Stimulated activated CD8-positive, alpha-beta memory T cell treated with anti-CD3 and anti-CD28 coated beads, Interleukin-4, amount 100 ng/mL, for 1 hour (primary cell): ENCODE data around the gene NSG1.

Experiments
- DNase-seq, 2 donors: peaks; one replicate each; pipeline ENCODE4 v3.0.0-alpha.2; 2020; ENCODE audit warnings: low read depth in 2 of 2, low spot score in 1 of 2

NSG1 gene

GRCh38 chr4:4395849-4396627 is 9.1 kb downstream of the NSG1 start:
- no peak for DNase-seq

- no peak for DNase-seq
These were observed 9.9 kb downstream of the NSG1 start for GRCh38 chr4:4396628-4397440.

DNA sequence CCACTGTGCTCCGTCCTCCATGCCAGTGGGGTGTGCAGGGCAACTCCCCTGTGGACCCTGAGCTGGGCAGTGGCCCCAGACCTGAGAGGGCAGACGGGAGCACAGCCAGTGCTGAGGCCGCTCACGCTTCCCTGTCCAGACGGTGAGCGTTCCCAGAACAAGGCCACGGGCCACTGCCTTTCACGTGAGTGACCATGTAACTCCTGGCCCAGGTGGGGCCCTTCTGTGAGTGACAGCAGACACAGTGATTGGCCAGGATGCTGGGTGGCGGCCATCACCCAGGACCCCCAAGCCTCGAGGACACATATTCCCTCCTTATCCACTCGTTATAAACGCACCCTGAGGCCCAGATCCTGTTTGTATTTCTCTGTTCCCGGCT is 10.5 kb downstream of the NSG1 start:
- no peak for DNase-seq

DNA sequence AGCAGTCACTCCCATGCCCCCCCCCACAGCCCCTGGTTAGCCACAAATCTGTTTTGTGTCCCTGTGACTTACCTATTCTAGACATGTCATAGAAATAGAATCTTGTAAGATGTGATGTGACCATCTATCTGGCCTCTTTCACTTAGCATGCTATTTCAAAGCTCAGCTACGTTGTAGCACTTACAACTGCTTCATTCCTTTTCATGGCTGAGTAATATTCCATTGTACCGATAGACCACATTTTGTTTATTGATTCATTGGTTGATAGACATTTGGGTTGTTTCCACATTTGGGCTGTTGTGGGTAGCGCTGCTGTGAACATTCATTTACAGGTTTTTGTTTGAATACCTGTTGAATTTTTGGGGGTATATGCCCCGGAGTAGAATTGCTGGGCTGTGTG is 11.5 kb downstream of the NSG1 start:
- no peak for DNase-seq

DNA sequence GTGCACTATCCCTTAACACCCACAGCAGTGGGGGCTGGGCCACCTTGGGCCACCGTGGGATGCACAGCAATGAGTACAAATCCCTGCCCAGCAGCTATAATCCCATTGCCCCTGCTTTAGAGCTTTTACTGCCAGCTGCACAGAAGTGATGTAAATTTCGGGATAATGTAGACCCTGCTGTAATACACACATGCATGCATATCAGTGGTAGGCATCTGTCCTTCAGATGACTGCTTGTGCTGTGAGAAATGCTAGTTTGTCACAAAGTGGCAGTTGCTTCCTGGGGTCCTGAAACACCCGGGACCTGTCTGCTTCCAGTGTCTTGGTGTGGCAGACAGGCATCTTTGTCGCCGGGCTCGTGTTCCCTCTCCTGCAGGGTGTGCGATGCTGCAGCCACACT is 14.1 kb downstream of the NSG1 start:
- DNase-seq, result no peak

DNA sequence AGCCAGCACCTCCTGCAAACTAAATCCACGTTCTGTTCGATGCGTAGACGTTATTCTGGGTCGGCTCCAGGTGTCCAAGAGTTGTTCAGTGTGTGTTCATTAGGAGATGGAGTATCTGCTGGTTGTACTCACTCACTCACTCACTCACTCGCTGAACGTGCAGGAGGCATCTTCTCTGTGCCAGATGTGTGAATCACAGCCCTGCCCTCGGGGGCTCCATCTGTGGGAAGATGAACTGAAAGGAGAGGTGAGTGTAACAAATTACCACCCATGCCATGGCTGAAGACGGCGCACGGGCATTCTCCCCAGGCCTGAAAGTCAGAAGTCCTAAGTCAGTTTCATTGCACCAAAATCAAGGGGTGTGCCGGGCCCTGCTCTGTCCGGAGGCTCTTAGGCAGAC is 16.1 kb downstream of the NSG1 start:
- no peak for DNase-seq

GRCh38 chr4:4405358-4405962 is 18.6 kb downstream of the NSG1 start:
- DNase-seq, result no peak

- no peak for DNase-seq
These were observed 19.8 kb downstream of the NSG1 start for GRCh38 chr4:4406455-4407298.

DNA sequence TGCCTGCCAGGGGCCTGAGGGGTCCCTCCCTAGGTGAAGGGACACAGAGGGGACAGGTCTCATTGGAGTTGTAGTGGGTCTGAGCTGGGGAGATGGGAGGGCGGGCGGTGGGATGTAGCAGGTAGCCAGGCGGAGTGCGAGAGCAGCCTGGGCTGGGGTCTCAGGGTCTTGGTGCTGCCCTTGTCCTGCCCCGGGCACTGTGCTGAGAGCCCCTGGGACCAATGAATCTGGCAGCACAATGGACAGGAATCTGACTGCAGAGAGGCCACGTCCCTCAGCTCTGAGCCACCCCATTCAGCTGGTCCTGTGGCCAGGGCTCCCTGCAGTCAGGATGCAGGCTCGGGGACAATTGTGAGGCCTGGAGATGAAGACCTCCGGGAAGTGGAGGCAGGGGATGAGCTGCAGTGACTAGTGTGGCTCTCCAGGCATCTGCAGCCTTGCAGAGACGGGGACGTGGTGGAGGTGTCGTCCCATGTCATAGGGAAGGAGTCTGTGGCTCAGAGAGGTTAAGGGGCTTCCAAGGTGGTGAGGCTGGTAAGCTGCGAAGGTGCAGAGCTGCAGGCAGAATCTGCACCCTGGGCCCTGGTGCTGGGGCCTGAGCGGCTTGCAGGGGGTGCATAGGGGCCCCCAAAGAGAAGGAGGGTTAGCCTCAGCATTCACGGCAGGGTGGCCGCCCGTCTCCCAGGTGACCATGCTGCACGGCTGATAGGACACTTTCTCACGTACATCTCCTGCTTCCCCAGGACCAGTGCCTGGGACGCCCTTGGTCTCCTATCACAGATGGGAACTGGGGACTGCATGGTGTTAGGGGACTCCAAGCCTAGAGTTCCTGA is 20.6 kb downstream of the NSG1 start:
- no peak for DNase-seq

- no peak for DNase-seq
These were observed 21.2 kb downstream of the NSG1 start for GRCh38 chr4:4408132-4408523.

DNA sequence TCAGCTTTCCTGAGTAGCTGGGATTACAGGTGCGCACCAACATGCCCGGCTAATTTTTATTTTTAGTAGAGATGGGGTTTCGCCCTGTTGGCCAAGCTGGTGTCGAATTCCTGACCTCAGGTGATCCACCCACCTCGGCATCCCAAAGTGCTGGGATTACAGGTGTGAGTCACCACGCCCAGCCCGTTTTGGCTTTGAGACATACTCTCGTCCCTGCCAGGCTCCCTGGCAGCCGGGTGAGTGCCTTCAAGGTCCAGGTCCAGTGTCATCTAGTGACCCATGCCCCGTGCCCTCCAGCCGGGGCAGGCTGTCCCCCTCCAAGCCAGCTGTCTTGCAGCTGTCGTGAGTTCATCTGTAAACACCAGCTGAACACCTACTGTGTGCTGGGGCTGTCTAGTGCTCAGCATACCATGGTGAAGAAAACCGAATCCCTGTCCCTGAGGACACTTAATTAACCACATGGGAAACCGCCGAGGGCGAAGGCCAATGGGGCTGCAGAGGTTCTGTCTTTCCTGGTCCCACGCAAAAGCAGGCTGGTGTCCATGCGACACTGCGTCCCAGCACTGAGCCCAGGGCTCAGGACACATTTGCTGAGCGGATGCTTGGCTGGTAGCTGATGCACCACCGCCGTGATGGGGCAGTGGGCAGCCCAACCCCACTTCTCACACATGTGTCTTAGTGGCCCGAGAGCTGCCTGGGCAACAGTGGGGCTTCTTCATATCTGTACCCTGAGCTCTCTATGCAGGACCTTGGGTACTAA is 21.9 kb downstream of the NSG1 start:
- no peak for DNase-seq

GRCh38 chr4:4409416-4410115 is 22.7 kb downstream of the NSG1 start:
- no peak for DNase-seq

DNA sequence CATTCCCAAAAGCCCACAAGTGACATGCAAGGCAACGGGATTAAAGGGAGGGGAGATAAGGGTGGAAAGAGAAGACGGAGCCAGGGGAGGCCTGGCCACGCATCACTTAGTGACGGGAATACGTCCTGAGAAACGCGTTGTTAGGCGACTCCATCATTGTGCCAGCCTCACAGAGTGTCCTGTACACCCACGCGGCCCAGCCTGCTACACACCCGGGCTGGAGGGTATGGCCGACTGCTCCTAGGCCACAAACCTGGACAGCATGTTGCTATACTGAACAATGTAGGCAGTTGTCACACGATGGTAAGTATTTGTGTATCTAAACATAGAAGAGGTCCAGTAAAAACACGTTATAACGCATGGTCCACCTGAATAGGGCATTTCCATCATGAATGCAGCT is 23.4 kb downstream of the NSG1 start:
- DNase-seq, result no peak

- no peak for DNase-seq
These were observed 25.0 kb downstream of the NSG1 start for GRCh38 chr4:4411906-4412305.

GRCh38 chr4:4412641-4413372 is 25.9 kb downstream of the NSG1 start:
- no peak for DNase-seq

- DNase-seq, result no peak
These were observed 26.4 kb downstream of the NSG1 start for GRCh38 chr4:4413373-4413725.

- DNase-seq, result no peak
These were observed 26.9 kb downstream of the NSG1 start for GRCh38 chr4:4413806-4414205.

DNA sequence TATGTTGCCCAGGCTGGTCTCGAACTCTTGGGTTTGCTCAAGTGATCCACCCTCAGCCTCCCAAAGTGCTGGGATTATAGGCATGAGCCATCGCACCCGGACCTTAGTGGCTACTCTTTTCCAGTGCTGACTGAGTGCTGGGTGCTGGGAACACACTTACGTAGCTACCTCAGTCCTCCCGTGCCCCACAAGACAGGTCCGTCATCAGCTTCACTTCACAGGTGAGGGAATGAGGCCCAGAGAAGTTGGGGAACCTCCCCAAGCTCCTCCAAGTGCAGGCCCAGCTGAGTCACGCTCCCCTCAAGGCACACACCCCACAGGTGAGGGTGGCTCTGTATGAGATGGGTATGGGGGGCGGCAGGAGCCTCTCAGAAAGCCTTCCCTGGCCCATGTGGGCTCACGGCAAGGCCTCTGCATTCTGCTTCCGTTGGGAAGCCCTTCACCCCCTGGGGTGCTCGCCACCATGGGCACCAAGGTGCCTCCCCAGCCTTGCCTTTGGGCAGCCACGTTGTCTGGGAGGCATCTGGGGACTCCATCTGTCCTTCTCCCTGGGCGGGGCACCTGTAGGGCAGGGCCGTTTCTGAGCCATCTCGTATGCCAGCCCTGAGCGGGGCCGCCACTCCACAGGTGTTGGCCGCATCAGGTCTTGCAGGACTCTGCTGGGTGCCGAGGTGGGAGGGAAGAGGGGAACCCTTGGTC is 28.4 kb downstream of the NSG1 start:
- DNase-seq, result no peak
